22Rv1 (cell line): ENCODE results near the gene RTP3.

ENCODE experiments used
- H3K27ac ChIP-seq: fragments of 450-650 bp; 2 replicates; pipeline ENCODE4 v1.5.1; 2017
- CTCF ChIP-seq: fragments of 450-650 bp; IDR thresholded peaks from 2 replicates; pipeline ENCODE4 v1.5.1; 2017; ENCODE audit warnings: mild to moderate bottlenecking
- ZFX ChIP-seq: fragments of 450-650 bp; IDR thresholded peaks from 2 replicates; pipeline ENCODE4 v1.6.1; 2017; ENCODE audit warnings: antibody characterized with exemption, borderline replicate concordance

The RTP3 gene

GRCh38 chr3:46508850-46509591, 11.2 kb downstream of the RTP3 start:
- no peak for TF ChIP-seq CTCF
- TF ChIP-seq ZFX = no peak
- H3K27ac ChIP-seq = no peak overlapping the region

- TF ChIP-seq ZFX (no peak), CTCF (no peak)
- no peak overlapping the region for H3K27ac ChIP-seq
Measured at GRCh38 chr3:46509661-46510187, 11.9 kb downstream of the RTP3 start.

GRCh38 chr3:46512191-46512749, 14.5 kb downstream of the RTP3 start:
- no peak overlapping the region for H3K27ac ChIP-seq
- TF ChIP-seq ZFX (no peak), CTCF (no peak)

- H3K27ac ChIP-seq = no peak overlapping the region
- TF ChIP-seq CTCF (no peak), ZFX (no peak)
Measured at GRCh38 chr3:46516521-46516920, 18.7 kb downstream of the RTP3 start.

- TF ChIP-seq CTCF (no peak), ZFX (no peak)
- no peak overlapping the region for H3K27ac ChIP-seq
Measured at GRCh38 chr3:46517016-46517783, 19.4 kb downstream of the RTP3 start.

- H3K27ac ChIP-seq = no peak overlapping the region
- TF ChIP-seq ZFX (no peak), CTCF (no peak)
Measured at GRCh38 chr3:46517784-46518181, 20.0 kb downstream of the RTP3 start.

- no peak overlapping the region for H3K27ac ChIP-seq
- no peak for TF ChIP-seq CTCF
Measured at GRCh38 chr3:46519952-46520351, 22.2 kb downstream of the RTP3 start.
